SH-SY5Y (cell line): Measurements from ENCODE around the gene GPSM1.

Experiments used
- GATA2 ChIP-seq: IDR thresholded peaks from 2 replicates; pipeline ENCODE4 v1.6.1; 2011; ENCODE audit warnings: mild to moderate bottlenecking, low read depth, low read length
- GATA3 ChIP-seq: IDR thresholded peaks from 2 replicates; pipeline ENCODE4 v1.6.1; 2011; ENCODE audit warnings: low read depth, mild to moderate bottlenecking, low read length, moderate library complexity

DNA sequence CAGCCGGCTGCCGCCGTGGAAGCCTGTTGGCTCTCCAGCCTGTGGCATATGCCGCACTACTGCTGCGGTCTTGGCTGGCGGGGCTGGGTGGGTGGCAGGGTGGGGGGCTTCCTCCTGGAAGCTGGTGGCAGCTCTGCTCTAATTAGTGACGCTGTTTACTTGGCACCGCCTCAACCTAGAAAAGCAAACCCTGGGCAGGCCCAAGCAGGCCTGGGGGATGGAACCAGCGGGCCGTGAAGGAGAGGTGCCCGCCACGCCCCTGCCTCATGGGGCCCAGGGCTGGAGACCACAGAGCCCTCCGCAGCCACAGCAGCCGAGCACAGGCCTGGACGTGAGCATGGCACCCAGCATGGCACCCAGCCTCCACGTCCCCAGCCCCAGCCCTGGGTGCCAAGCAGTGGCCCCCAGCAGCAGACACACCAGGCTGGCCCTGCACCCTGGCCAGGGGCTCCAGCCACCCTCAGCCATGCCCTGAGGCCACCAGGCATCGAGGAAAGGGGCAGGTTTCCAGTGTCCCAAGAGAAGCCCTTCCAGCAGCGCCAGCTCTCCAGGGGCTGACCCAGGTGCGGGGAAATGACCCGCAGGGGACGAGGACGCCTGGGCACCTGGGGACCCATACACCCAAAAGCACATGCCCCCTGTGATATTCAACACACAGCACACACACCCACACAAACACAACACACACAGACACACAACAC is 18.1 kb upstream of the GPSM1 start:
- no peak for TF ChIP-seq GATA3
- no peak for TF ChIP-seq GATA2
